ENCODE measurements around the gene SMARCD3. TPM values are rescaled to one million over a fixed set of nuclear protein-coding genes. Genes with fewer than 3 reads are reported as not detected.
A peak's percentile ranks its signal among the peaks of the same experiment; 100 is the strongest.

The SMARCD3 gene
- total and polyA plus RNA-seq, 9 of the 15 experiments (the other 6 are each of a cell fraction or from before 2014, with no cell fraction given), result 0.43 to 3.6 (median 2.6) TPM

MicroRNAs encoded within 50 kb of the gene (microRNA counts, 767-probe panel; counts per million panel counts)
- microRNA hsa-miR-671-3p (not detected), microRNA hsa-miR-671-5p (499 counts per million, percentile 9 among the panel's probes with 10 or more counts)

Other genes starting within 250 kb of the SMARCD3 start
Only the 7 nearest of the 16 such genes appear.
- not detected in 2 replicates for gene GBX1, start 81.0 kb downstream of the SMARCD3 start, total RNA-seq (2014; rRNA removed)
- gene GBX1, start 81.0 kb downstream of the SMARCD3 start, total RNA-seq (2014; rRNA removed; fragmentation: Illumina TruSeq; extraction: Trizol), result not detected in 2 replicates
- gene GBX1, start 81.0 kb downstream of the SMARCD3 start, total RNA-seq (2015; rRNA removed; fragmentation: Illumina TruSeq; extraction: Trizol), result not detected in 2 replicates
- not detected in 2 replicates for gene GBX1, start 81.0 kb downstream of the SMARCD3 start, total RNA-seq (2021)
- not detected in 2 replicates for gene GBX1, start 81.0 kb downstream of the SMARCD3 start, polyA plus RNA-seq (2011; rRNA removed)
- not detected in 2 replicates for gene GBX1, start 81.0 kb downstream of the SMARCD3 start, polyA plus RNA-seq (2014; fragmentation: Illumina TruSeq; extraction: Trizol)
- not detected for gene GBX1, start 81.0 kb downstream of the SMARCD3 start, polyA plus RNA-seq (2014; fragmentation: Nextera tagmentation; extraction: Ambion mirVana)
- not detected in 2 replicates for gene GBX1, start 81.0 kb downstream of the SMARCD3 start, polyA plus RNA-seq (2014; rRNA removed)
- not detected in 2 replicates for gene ASB10, start 61.4 kb downstream of the SMARCD3 start, total RNA-seq (2014; rRNA removed)
- not detected in 2 replicates for gene ASB10, start 61.4 kb downstream of the SMARCD3 start, total RNA-seq (2014; rRNA removed; fragmentation: Illumina TruSeq; extraction: Trizol)
- not detected in 2 replicates for gene ASB10, start 61.4 kb downstream of the SMARCD3 start, total RNA-seq (2015; rRNA removed; fragmentation: Illumina TruSeq; extraction: Trizol)
- gene ASB10, start 61.4 kb downstream of the SMARCD3 start, total RNA-seq (2021), result not detected in 2 replicates
- gene ASB10, start 61.4 kb downstream of the SMARCD3 start, polyA plus RNA-seq (2011; rRNA removed), result not detected in 2 replicates
- gene ASB10, start 61.4 kb downstream of the SMARCD3 start, polyA plus RNA-seq (2014; fragmentation: Illumina TruSeq; extraction: Trizol), result not detected in 2 replicates
- gene ASB10, start 61.4 kb downstream of the SMARCD3 start, polyA plus RNA-seq (2014; fragmentation: Nextera tagmentation; extraction: Ambion mirVana), result not detected
- gene ASB10, start 61.4 kb downstream of the SMARCD3 start, polyA plus RNA-seq (2014; rRNA removed), result not detected in 2 replicates
- not detected in 2 replicates for gene H2BK1, start 38.2 kb downstream of the SMARCD3 start, total RNA-seq (2014; rRNA removed)
- gene H2BK1, start 38.2 kb downstream of the SMARCD3 start, total RNA-seq (2014; rRNA removed; fragmentation: Illumina TruSeq; extraction: Trizol), result not detected in 2 replicates
- not detected in 2 replicates for gene H2BK1, start 38.2 kb downstream of the SMARCD3 start, total RNA-seq (2015; rRNA removed; fragmentation: Illumina TruSeq; extraction: Trizol)
- gene H2BK1, start 38.2 kb downstream of the SMARCD3 start, total RNA-seq (2021), result not detected in 2 replicates
- gene H2BK1, start 38.2 kb downstream of the SMARCD3 start, polyA plus RNA-seq (2011; rRNA removed), result not detected in 2 replicates
- not detected in 2 replicates for gene H2BK1, start 38.2 kb downstream of the SMARCD3 start, polyA plus RNA-seq (2014; fragmentation: Illumina TruSeq; extraction: Trizol)
- gene H2BK1, start 38.2 kb downstream of the SMARCD3 start, polyA plus RNA-seq (2014; fragmentation: Nextera tagmentation; extraction: Ambion mirVana), result not detected
- gene H2BK1, start 38.2 kb downstream of the SMARCD3 start, polyA plus RNA-seq (2014; rRNA removed), result not detected in 2 replicates
- gene ABCF2, start 21.5 kb downstream of the SMARCD3 start, total RNA-seq (2014; rRNA removed), result 117 and 145 TPM in 2 replicates
- 79.5 and 110 TPM in 2 replicates for gene ABCF2, start 21.5 kb downstream of the SMARCD3 start, total RNA-seq (2014; rRNA removed; fragmentation: Illumina TruSeq; extraction: Trizol)
- 113 TPM in 2 replicates for gene ABCF2, start 21.5 kb downstream of the SMARCD3 start, total RNA-seq (2015; rRNA removed; fragmentation: Illumina TruSeq; extraction: Trizol)
- 122 and 129 TPM in 2 replicates for gene ABCF2, start 21.5 kb downstream of the SMARCD3 start, total RNA-seq (2021)
- gene ABCF2, start 21.5 kb downstream of the SMARCD3 start, polyA plus RNA-seq (2011; rRNA removed), result 43.1 and 62.1 TPM in 2 replicates
- 165 and 177 TPM in 2 replicates for gene ABCF2, start 21.5 kb downstream of the SMARCD3 start, polyA plus RNA-seq (2014; fragmentation: Illumina TruSeq; extraction: Trizol)
- 100 to 1,000 TPM; 103 to 224 TPM for gene ABCF2, start 21.5 kb downstream of the SMARCD3 start, polyA plus RNA-seq (2014; fragmentation: Nextera tagmentation; extraction: Ambion mirVana)
- 88.2 and 97.5 TPM in 2 replicates for gene ABCF2, start 21.5 kb downstream of the SMARCD3 start, polyA plus RNA-seq (2014; rRNA removed)
- 18.8 and 21.4 TPM in 2 replicates for gene CHPF2, start 16.2 kb downstream of the SMARCD3 start, total RNA-seq (2014; rRNA removed)
- gene CHPF2, start 16.2 kb downstream of the SMARCD3 start, total RNA-seq (2014; rRNA removed; fragmentation: Illumina TruSeq; extraction: Trizol), result 6.1 and 7.1 TPM in 2 replicates
- 12.0 and 13.1 TPM in 2 replicates for gene CHPF2, start 16.2 kb downstream of the SMARCD3 start, total RNA-seq (2015; rRNA removed; fragmentation: Illumina TruSeq; extraction: Trizol)
- gene CHPF2, start 16.2 kb downstream of the SMARCD3 start, total RNA-seq (2021), result 29.7 and 32.8 TPM in 2 replicates
- 10.5 and 14.3 TPM in 2 replicates for gene CHPF2, start 16.2 kb downstream of the SMARCD3 start, polyA plus RNA-seq (2011; rRNA removed)
- gene CHPF2, start 16.2 kb downstream of the SMARCD3 start, polyA plus RNA-seq (2014; fragmentation: Illumina TruSeq; extraction: Trizol), result 8.4 and 10.8 TPM in 2 replicates
- gene CHPF2, start 16.2 kb downstream of the SMARCD3 start, polyA plus RNA-seq (2014; fragmentation: Nextera tagmentation; extraction: Ambion mirVana), result under 1 TPM; 0.08 to 0.24 TPM
- gene CHPF2, start 16.2 kb downstream of the SMARCD3 start, polyA plus RNA-seq (2014; rRNA removed), result 17.8 and 18.3 TPM in 2 replicates
- 67.8 and 89.7 TPM in 2 replicates for gene NUB1, start 93.1 kb upstream of the SMARCD3 start, total RNA-seq (2014; rRNA removed)
- 75.8 and 103 TPM in 2 replicates for gene NUB1, start 93.1 kb upstream of the SMARCD3 start, total RNA-seq (2014; rRNA removed; fragmentation: Illumina TruSeq; extraction: Trizol)
- 101 and 114 TPM in 2 replicates for gene NUB1, start 93.1 kb upstream of the SMARCD3 start, total RNA-seq (2015; rRNA removed; fragmentation: Illumina TruSeq; extraction: Trizol)
- gene NUB1, start 93.1 kb upstream of the SMARCD3 start, total RNA-seq (2021), result 55.3 and 58.0 TPM in 2 replicates
- gene NUB1, start 93.1 kb upstream of the SMARCD3 start, polyA plus RNA-seq (2011; rRNA removed), result 57.8 and 85.2 TPM in 2 replicates
- gene NUB1, start 93.1 kb upstream of the SMARCD3 start, polyA plus RNA-seq (2014; fragmentation: Illumina TruSeq; extraction: Trizol), result 86.5 and 159 TPM in 2 replicates
- 10 to 100 TPM; 43.2 to 63.4 TPM for gene NUB1, start 93.1 kb upstream of the SMARCD3 start, polyA plus RNA-seq (2014; fragmentation: Nextera tagmentation; extraction: Ambion mirVana)
- gene NUB1, start 93.1 kb upstream of the SMARCD3 start, polyA plus RNA-seq (2014; rRNA removed), result 81.6 and 99.3 TPM in 2 replicates
- 0.08 TPM in 1 of 2 replicates, not detected in the other for gene WDR86, start 161.3 kb upstream of the SMARCD3 start, total RNA-seq (2014; rRNA removed)
- gene WDR86, start 161.3 kb upstream of the SMARCD3 start, total RNA-seq (2014; rRNA removed; fragmentation: Illumina TruSeq; extraction: Trizol), result not detected in 2 replicates
- gene WDR86, start 161.3 kb upstream of the SMARCD3 start, total RNA-seq (2015; rRNA removed; fragmentation: Illumina TruSeq; extraction: Trizol), result not detected in 2 replicates
- gene WDR86, start 161.3 kb upstream of the SMARCD3 start, total RNA-seq (2021), result 0.09 TPM in 1 of 2 replicates, not detected in the other
- not detected in 2 replicates for gene WDR86, start 161.3 kb upstream of the SMARCD3 start, polyA plus RNA-seq (2011; rRNA removed)
- not detected in 2 replicates for gene WDR86, start 161.3 kb upstream of the SMARCD3 start, polyA plus RNA-seq (2014; fragmentation: Illumina TruSeq; extraction: Trizol)
- not detected for gene WDR86, start 161.3 kb upstream of the SMARCD3 start, polyA plus RNA-seq (2014; fragmentation: Nextera tagmentation; extraction: Ambion mirVana)
- 0.05 and 0.24 TPM in 2 replicates for gene WDR86, start 161.3 kb upstream of the SMARCD3 start, polyA plus RNA-seq (2014; rRNA removed)

Measured in K562 (cell line).